Osteoblast (primary cell): Measurements from ENCODE around the gene PGLYRP1. TPM values are rescaled to one million over a fixed set of nuclear protein-coding genes. Genes with fewer than 3 reads are reported as not detected.

Experiments used
- DNase-seq: peaks from one replicate; pipeline ENCODE4 v3.0.0; 2011; ENCODE audit warnings: low spot score, mixed read lengths; ENCODE audit not compliant: insufficient read length; ENCODE audit errors: missing footprints
- H2AFZ ChIP-seq: 2 replicates; pipeline ENCODE4 v1.6.0; 2011; ENCODE audit warnings: mild to moderate bottlenecking, low read length
- H3K27ac ChIP-seq: 2 replicates; pipeline ENCODE4 v1.5.1; 2011; ENCODE audit warnings: mild to moderate bottlenecking, low read depth, low read length, moderate library complexity
- H3K27me3 ChIP-seq: 2 replicates; pipeline ENCODE4 v1.6.0; 2012; ENCODE audit warnings: mild to moderate bottlenecking, control low read depth, inconsistent platforms, low read length, moderate library complexity; ENCODE audit not compliant: insufficient read depth
- H3K36me3 ChIP-seq: 2 replicates; pipeline ENCODE4 v1.5.1; 2011; ENCODE audit warnings: mild to moderate bottlenecking, low read length, control low read depth, moderate library complexity; ENCODE audit not compliant: insufficient read depth
- H3K4me1 ChIP-seq: 2 replicates; pipeline ENCODE4 v1.5.1; 2011; ENCODE audit warnings: mild to moderate bottlenecking, low read length, control low read depth, moderate library complexity; ENCODE audit not compliant: insufficient read depth
- H3K4me2 ChIP-seq: 2 replicates; pipeline ENCODE4 v1.6.0; 2011; ENCODE audit warnings: mild to moderate bottlenecking, low read length; ENCODE audit not compliant: insufficient read depth
- H3K4me3 ChIP-seq: fragments of 200-600 bp; sonication (generic); 3 replicates; pipeline ENCODE4 v1.5.1; 2012; ENCODE audit warnings: mild to moderate bottlenecking, low read length, inconsistent platforms; ENCODE audit not compliant: insufficient read depth
- H3K79me2 ChIP-seq: 2 replicates; pipeline ENCODE4 v1.6.0; 2012; ENCODE audit warnings: mild to moderate bottlenecking, low read length, control low read depth, inconsistent platforms; ENCODE audit not compliant: insufficient read depth
- H3K9me3 ChIP-seq: 2 replicates; pipeline ENCODE4 v1.5.1; 2011; ENCODE audit warnings: low read depth, low read length, control low read depth
- H4K20me1 ChIP-seq: 2 replicates; pipeline ENCODE4 v1.6.0; 2012; ENCODE audit warnings: mild to moderate bottlenecking, low read length, control low read depth; ENCODE audit not compliant: insufficient read depth
- total RNA-seq: library from RNA; depleted of rRNA; stranded (reverse); fragments of >200 nt; gene quantifications from 2 replicates; pipeline ENCODE4 v1.2.3, GENCODE V29; 2012
- TF ChIP-seq, protein P1 (sequence below): IDR thresholded peaks from 2 replicates; pipeline ENCODE4 v1.5.1; 2011; ENCODE audit warnings: mild to moderate bottlenecking, low read depth, low read length, moderate library complexity; ENCODE audit errors: extremely low read depth

PGLYRP1 gene
- total RNA-seq, 1 donor: not detected

DNA sequence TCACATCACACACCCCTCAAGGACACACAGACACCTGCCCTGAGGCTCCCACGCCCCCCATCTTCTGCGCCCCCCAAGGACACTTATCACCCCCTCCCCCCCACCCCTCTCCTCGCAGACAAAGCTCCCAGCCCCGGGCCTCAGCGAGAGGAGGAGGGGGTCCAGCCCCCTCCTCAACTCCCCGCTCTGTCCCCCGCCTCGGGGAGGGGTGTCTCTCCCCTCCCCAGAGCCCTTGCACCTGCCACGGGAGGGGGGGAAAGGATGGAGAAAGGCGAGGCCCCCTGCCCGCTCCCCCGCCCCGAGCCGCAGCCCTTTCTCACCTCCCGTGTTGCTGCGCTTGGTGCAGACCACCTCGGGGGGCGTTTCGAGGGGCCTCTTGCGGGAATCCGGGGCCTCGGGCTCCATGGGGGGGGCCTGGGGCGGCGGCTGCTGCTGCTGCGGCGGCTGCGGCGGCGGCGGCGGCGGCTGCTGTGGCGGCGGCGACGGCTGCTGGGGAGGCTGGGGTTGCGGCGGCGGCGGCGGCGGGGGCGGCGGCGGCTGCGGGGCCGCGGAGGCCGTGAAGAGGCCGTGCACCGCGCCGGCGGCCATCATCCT, 49.8 kb downstream of the PGLYRP1 start:
- no peaks in the 10 kb centered on the region for H3K9me3 ChIP-seq
- H3K4me2 ChIP-seq: no peak overlapping the region

DNA sequence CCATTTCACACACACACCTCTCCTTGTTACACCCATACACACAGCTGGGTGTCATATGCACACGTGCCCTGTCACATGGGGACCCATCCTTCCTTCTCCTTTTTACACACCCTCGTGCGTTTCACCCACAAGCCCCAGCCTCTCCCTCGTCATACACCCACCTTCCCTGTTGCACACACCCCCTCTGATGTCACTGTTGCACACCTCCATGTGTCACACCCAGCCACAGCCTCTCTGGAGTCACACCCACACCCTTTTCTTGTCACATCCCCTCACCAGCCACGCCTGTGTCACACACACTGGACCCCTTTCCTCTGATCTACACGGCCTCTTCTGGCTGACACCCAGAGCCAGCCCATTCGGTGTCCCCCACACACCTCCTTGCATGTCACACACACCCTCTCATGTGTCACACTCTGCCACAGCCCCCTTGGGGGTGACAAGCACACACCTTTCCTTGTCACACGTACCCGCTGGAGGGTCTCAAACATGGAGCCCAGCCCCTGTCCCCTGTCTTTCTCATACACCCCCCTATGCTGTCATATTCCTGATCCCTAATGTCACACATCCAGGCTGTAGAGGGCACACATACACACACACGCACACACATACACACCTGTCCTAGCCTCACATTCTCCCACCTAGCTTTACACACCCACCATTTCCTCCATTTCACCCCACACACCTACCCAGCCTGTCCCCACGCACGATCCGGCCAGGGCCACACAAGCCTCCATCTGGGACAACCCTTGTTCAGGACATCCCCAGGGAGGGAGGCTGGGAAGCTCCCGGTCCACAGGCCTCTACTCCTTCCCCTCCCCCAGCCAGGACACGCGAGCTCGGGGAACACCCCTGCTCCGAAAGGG, 50.5 kb downstream of the PGLYRP1 start:
- peaks cover 48% of the 10 kb centered on the region for H3K27me3 ChIP-seq

More for the DNA sequence above, 49.8 kb downstream of the PGLYRP1 start:
- TF ChIP-seq, protein P1, sequence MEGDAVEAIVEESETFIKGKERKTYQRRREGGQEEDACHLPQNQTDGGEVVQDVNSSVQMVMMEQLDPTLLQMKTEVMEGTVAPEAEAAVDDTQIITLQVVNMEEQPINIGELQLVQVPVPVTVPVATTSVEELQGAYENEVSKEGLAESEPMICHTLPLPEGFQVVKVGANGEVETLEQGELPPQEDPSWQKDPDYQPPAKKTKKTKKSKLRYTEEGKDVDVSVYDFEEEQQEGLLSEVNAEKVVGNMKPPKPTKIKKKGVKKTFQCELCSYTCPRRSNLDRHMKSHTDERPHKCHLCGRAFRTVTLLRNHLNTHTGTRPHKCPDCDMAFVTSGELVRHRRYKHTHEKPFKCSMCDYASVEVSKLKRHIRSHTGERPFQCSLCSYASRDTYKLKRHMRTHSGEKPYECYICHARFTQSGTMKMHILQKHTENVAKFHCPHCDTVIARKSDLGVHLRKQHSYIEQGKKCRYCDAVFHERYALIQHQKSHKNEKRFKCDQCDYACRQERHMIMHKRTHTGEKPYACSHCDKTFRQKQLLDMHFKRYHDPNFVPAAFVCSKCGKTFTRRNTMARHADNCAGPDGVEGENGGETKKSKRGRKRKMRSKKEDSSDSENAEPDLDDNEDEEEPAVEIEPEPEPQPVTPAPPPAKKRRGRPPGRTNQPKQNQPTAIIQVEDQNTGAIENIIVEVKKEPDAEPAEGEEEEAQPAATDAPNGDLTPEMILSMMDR: no peak
- Histone ChIP-seq H3K27me3 (peaks cover 52% of the 10 kb centered on the region), H4K20me1 (no peaks in the 10 kb centered on the region), H3K36me3 (no peaks in the 10 kb centered on the region), H3K27ac (no peak overlapping the region), H3K4me1 (no peaks in the 10 kb centered on the region), H2AFZ (no peak overlapping the region), H3K79me2 (no peaks in the 10 kb centered on the region), H3K4me3 (no peak overlapping the region)
- peak; percentile 63 for DNase-seq

DNA sequence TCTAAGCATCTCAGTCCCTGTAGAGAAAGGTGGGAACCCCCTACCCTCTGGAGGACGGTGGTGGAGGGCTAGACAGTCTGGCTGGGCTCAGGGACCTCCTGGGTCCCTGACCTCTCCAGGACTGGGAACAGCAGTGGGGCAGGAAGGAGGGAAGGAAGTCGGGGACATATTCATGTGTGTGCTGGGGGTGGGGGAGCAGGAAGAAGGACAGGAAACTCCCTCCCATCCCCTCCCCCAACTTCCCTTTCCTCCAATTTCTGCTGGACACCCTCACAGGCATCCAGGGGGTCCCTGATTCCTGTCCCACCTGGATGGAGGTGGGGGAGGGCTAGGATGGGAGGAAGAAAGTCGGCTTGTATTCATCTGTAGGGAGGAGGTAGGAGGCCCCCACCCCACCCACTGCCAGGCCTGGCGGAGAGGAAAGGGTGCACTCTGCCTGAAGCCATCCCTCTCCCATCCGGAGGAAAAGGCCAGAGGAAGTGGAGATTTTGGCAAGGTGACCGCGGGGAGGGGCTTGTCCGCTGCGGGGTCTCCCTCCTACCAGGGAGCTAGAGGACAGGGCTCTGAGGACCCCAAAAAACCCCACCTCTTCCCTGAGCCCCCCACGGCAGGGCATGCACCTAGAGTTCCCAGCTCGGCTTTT, 51.5 kb downstream of the PGLYRP1 start:
- peaks cover 48% of the 10 kb centered on the region for H3K27me3 ChIP-seq
- H4K20me1 ChIP-seq: no peaks in the 10 kb centered on the region
- H3K79me2 ChIP-seq: no peaks in the 10 kb centered on the region
- peak; percentile 69 for DNase-seq
- no peak overlapping the region for H3K4me2 ChIP-seq
- no peak overlapping the region for H2AFZ ChIP-seq
- no peak overlapping the region for H3K27ac ChIP-seq
- H3K36me3 ChIP-seq: no peaks in the 10 kb centered on the region
- no peak overlapping the region for H3K4me3 ChIP-seq
- TF ChIP-seq, protein P1: no peak
- no peaks in the 10 kb centered on the region for H3K4me1 ChIP-seq
- no peaks in the 10 kb centered on the region for H3K9me3 ChIP-seq

More for the DNA sequence above, 50.5 kb downstream of the PGLYRP1 start:
- no peak overlapping the region for H3K4me3 ChIP-seq
- no peak overlapping the region for H2AFZ ChIP-seq
- H3K9me3 ChIP-seq: no peaks in the 10 kb centered on the region
- H3K4me1 ChIP-seq: no peaks in the 10 kb centered on the region
- H4K20me1 ChIP-seq: no peaks in the 10 kb centered on the region
- DNase-seq: peak; percentile 83
- H3K79me2 ChIP-seq: no peaks in the 10 kb centered on the region
- no peaks in the 10 kb centered on the region for H3K36me3 ChIP-seq
- TF ChIP-seq, protein P1: no peak
- H3K4me2 ChIP-seq: no peak overlapping the region
- H3K27ac ChIP-seq: no peak overlapping the region

DNA sequence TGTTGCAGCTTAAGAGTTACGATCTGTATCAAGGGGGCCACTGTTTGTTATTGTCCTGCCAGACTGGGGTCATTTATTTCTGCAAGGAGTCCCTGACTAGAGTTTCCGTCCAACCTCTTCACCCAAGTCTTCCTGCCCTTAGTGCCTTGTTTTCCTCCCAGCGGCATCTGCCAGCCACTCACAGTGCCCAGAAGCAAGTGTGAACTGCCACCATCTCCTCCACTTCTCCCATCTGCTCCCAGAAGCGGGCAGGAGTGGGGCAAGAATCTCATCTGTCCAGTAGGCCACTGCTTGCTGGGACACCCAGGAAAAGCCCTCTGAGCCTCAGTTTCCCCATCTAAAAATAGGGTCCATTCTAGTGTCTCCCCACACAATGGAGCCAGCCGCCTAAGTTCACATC, 53.2 kb downstream of the PGLYRP1 start:
- Histone ChIP-seq H3K79me2 (no peaks in the 10 kb centered on the region), H3K4me3 (no peak overlapping the region), H3K27me3 (peaks cover 43% of the 10 kb centered on the region), H3K9me3 (no peaks in the 10 kb centered on the region), H3K27ac (no peak overlapping the region), H3K4me1 (no peaks in the 10 kb centered on the region), H3K36me3 (no peaks in the 10 kb centered on the region), H2AFZ (no peak overlapping the region), H3K4me2 (no peak overlapping the region), H4K20me1 (no peaks in the 10 kb centered on the region)
- TF ChIP-seq, protein P1: no peak
- no peak for DNase-seq
